ENCODE data around the gene PGD.
A peak's percentile ranks its signal among the peaks of the same experiment; 100 is the strongest.
"Not testable (repeated sequence)": the region's sequence is repeated elsewhere in the genome, so short reads cannot be mapped to it uniquely, and the experiment has no call there.

Gene PGD

DNA sequence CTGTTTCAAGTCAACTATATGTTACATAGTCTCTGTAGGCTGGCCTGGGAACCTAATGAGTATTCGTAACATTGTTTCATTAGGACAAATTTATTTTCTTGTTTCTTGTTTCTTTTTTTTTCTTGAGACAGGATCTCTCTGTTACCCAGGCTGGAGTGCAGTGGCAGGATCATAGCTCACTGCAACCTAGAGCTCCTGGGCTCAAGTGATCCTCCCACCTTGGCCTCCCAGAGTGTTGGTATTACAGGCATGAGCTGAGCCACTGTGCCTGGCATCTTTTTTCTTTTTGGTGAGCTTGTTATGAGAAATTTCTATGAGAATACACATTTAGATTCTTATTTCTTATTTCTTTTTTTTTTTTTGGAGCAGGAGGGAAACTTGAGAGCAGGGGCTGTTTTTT, 38.2 kb downstream of the PGD start:
- no peak for DNase-seq (ENCODE audit: low spot score)

DNA sequence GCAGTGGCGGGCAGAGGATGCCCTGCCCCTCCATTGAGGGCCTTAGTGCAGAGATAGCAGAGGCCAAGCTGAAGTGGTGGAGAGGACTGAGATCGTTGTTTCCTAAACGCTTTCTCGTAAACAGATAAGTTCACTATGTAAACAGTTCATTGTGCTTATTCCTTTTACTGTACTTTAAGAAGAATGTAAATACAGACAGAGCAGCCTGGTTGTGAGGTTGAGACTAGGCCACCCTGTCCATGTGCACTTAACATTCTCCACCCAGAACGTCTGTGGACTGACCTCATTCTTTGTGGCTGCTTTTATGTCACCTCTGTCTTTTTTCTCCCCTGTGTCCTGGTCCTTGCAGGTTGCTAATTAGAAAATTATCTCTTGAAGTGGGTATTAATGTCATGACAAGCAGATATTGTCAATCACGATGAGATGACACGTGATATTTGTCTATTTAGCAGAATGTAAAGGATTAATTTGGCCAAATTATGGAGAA, 39.9 kb downstream of the PGD start:
- no peak for DNase-seq (ENCODE audit: low spot score)

GRCh38 chr1:10440305-10440704, 41.4 kb downstream of the PGD start:
- no peak for DNase-seq (ENCODE audit: low spot score)

- DNase-seq (ENCODE audit: low spot score) = no peak
Observed at GRCh38 chr1:10440794-10441193, 41.9 kb downstream of the PGD start.

GRCh38 chr1:10444248-10444647, 45.4 kb downstream of the PGD start:
- DNase-seq (ENCODE audit: low spot score) = no peak

DNA sequence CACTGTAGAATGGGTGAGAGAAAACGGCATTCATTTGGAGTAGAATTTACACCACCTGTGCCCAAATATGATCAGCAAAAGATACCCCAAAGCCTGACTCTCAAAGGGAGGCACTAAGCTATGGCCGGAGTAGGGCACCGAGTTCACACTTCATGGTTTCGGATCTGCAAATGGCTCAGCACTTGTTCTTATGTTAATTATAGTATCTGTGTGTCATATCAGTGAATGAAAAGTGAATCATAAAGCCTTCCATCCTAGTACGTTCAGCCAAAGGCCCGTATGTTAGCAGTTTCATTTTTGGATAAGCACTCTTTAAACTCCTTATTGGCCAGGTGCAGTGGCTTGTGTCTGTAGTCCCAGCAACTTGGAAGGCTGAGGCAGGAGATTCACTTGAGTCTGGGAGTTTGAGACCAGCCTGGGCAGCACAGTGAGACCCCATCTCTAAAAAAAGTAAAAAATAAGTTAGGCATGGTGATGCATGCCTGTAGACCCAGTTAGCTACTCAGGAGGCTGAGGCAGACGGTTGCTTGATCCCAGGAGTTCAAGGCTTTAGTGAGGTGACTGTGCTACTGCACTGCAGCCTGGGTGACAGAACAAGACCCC, 46.0 kb downstream of the PGD start:
- no peak for DNase-seq (ENCODE audit: low spot score)

GRCh38 chr1:10446790-10447422, 48.0 kb downstream of the PGD start:
- no peak for DNase-seq (ENCODE audit: low spot score)

DNA sequence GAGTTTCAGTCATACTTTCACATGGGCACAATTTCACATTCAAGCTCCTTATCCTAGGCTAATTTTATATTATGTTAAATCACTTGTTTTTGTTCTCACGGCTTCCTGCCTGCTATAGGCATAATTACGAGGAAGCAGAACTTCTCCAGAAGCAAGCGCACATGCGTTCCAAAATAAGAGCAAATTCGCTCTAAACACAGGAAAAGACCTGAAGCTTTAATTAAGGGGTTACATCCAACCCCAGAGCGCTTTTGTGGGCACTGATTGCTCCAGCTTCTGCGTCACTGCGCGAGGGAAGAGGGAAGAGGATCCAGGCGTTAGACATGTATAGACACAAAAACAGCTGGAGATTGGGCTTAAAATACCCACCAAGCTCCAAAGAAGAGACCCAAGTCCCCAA, 50.9 kb downstream of the PGD start, which contains the start of gene CORT:
CORT (plus strand) TSS at position 281 of the 400 bp plus-strand sequence. CDS start 193 bp downstream, outside the sequence.
- no peak for DNase-seq (ENCODE audit: low spot score)

DNA sequence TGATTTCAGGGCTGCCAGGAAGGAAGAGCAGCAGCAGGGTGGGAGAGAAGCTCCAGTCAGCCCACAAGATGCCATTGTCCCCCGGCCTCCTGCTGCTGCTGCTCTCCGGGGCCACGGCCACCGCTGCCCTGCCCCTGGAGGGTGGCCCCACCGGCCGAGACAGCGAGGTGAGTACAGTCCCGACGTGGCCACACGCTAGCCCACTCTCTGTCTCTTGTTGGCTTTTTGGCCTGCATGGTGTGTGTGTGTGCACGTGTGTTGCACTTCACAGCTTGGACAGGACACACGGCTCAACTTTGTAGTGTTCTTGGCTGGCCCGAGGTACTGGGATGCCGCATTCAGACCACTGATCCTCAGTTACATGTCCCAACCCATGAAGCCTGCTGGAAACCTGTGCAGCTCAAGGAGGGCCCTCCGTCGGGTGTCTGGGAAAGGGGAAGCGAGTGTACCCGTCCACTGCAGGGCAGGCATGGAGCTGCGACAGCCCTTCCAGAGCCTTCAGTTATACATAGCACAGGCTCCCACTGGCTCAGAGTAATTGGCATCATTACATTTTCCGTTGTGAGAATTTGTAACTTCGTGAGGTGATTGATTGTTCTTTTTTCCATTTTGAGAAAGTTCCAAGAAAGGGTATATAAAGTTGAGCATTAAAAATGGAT, 51.4 kb downstream of the PGD start:
- no peak for DNase-seq (ENCODE audit: low spot score)

DNA sequence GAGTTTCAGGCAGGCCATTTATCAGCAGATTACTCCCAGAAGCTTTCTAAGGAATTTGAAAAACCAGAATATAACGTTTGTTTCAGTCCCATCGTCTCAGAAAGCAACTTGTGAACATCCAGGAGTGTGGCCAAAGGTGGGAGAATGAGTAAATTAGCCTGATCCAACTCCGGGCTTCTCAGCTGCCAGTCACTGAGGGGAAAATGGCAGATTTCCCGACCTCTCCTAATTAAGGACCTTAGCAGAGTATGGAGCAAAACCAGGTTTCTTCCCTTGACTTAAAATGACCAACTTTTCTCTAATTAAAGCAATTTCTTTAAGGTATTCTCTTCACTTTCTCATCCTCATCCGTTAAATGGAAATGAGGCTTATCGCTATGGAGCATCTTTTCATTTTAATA, 52.0 kb downstream of the PGD start:
- DNase-seq (ENCODE audit: low spot score) = no peak

- peak; percentile 49 for DNase-seq (ENCODE audit: low spot score)
Observed at GRCh38 chr1:10451287-10451686, 52.4 kb downstream of the PGD start.

- DNase-seq (ENCODE audit: low spot score) = no peak
Observed at GRCh38 chr1:10456048-10456447, 57.2 kb downstream of the PGD start.

DNA sequence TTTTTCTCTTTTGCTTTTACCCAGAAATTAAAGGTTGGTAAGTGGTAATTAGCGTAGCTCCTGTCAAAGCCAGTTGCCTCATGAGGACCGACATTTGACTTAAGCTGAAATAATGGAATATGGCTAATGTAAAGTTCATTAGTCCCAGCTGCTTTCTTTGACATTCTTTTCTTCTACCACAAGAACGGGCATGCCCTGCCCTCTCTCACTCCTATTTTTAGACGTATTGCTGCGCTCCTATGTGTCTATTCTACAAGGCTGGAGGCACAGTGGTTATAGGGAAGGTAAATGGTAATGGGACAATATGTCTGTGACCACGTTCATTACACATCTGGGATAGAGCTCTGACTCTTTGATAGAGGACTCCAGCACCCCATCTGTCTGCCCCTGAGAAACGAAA, 57.8 kb downstream of the PGD start:
- no peak for DNase-seq (ENCODE audit: low spot score)

DNA sequence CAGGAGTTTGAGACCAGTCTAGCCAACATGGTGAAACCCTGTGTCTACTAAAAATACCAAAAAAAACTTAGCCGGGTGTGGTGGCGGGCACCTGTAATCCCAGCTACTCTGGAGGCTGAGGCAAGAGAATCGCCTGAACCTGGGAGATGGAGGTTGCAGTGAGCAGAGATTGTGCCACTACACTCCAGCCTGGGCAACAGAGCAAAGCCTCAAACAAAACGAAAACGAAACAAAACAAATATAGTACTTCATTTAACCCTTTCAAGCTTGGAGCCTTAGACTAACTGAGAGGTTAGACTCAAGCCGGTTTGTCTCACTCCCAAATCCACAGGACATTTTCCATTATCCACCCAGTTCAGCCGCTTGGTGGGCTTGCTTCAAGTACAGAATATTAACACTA, 58.6 kb downstream of the PGD start:
- DNase-seq (ENCODE audit: low spot score) = not testable (repeated sequence)

DNA sequence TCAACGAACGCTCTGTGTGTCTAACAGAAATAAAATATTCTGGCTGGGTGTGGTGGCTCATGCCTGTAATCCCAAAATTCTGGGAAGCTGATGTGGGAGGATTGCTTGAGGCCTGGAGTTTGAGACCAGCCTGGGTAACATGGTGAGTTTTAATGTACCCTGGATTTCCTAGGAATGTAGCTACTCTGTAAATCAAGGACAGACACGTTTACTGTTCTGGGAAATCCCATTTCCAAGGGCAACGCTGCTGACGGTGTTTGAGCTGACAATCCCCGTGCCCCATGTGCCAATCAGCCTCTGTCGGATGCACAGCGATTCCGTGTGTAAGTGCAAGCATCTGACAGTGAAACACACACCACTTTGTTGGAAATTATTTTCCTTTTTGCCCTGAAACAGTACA, 59.0 kb downstream of the PGD start:
- no peak for DNase-seq (ENCODE audit: low spot score)

- peak; percentile 66 for DNase-seq (ENCODE audit: low spot score)
Observed at GRCh38 chr1:10459184-10459583, 60.3 kb downstream of the PGD start.

- DNase-seq (ENCODE audit: low spot score) = no peak
Observed at GRCh38 chr1:10467078-10467477, 68.2 kb downstream of the PGD start.

DNA sequence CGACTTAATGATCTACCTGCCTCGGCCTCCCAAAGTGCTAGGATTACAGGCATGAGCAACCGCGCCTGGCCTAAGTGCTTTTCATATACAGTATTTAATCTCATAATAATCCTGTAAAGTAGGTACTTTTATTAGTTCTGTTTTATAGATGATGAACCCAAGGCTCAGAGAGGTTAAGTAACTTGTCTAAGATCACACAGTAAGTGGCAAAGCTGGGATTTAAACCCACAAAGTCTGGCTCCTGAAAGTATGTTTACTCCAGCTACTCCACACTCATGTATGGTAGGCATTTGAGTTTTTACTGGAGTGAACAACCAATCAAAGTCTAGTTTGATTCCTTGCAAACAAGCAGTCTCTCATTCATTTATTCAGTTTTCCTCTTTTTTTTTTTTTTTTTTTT, 71.2 kb downstream of the PGD start:
- no peak for DNase-seq (ENCODE audit: low spot score)

Data from hepatic stellate cell (primary cell).